NT2/D1 (cell line): Measurements from ENCODE around the gene TOM1L2.

Experiments used
- SUZ12 ChIP-seq: IDR thresholded peaks from 2 replicates; pipeline ENCODE4 v1.6.1; 2011; ENCODE audit not compliant: insufficient read length, insufficient read depth; ENCODE audit errors: extremely low read depth
- YY1 ChIP-seq: IDR thresholded peaks from 2 replicates; pipeline ENCODE4 v1.6.1; 2011; ENCODE audit not compliant: insufficient read length, insufficient read depth
- ZNF274 ChIP-seq: IDR thresholded peaks from 2 replicates; pipeline ENCODE4 v1.6.1; 2011; ENCODE audit warnings: mild to moderate bottlenecking, low read depth, low read length

DNA sequence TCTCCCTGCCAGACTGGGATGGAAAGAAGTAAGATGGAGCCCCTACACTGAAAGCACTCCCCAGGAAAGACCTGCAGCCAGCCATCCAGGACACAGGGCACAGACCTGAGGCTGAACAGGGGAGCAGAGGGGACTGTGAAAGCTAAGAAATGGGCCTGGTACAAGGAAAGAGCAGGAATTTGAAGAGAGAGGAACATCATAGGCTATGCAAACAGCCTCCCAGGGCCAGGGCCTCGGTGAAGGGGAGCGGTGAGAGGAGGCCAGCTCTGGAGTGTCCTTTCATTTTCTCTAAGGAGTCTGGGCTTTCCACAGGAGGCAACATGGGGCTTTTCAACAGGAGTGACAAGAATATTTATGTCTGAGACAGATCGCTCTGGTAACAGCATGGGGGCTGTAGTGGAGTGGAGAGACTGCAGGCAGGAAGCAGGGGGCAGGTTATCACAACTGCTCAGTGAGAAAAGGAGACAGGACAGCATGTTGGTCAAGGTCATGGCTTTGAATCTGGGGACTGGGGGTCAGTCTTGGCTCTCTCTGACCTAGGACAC is 50.1 kb downstream of the TOM1L2 start:
- TF ChIP-seq SUZ12 (no peak), YY1 (no peak), ZNF274 (no peak)
